Activated CD8-positive, alpha-beta memory T cell treated with anti-CD3 and anti-CD28 coated beads, Interleukin-2, amount 50 U/mL, for 24 hours (primary cell): Measurements from ENCODE around the gene DYRK4.

Source experiments
- DNase-seq: peaks from one replicate; pipeline ENCODE4 v3.0.0-alpha.2; 2020; ENCODE audit errors: extremely low read depth

The DYRK4 gene

DNA sequence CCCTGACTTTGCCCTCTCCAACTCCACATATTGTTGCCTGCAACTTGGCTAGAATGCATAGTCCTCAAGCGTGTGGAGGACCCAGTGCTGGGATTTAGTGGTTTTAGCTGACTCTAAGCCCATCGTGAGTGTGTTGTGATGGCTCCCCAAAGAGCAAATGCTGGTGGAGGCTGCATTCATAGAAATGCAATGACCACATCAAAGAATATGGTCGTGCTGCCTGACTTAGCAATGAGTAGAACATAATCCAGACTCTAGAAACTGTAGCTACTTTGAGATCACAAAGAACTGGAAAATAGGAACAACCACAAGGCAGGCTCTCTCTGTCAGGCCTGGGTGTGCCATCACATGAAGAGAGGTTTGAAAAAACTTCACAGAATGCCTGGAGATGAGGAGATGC is 1.3 kb downstream of the DYRK4 start:
- no peak for DNase-seq

DNA sequence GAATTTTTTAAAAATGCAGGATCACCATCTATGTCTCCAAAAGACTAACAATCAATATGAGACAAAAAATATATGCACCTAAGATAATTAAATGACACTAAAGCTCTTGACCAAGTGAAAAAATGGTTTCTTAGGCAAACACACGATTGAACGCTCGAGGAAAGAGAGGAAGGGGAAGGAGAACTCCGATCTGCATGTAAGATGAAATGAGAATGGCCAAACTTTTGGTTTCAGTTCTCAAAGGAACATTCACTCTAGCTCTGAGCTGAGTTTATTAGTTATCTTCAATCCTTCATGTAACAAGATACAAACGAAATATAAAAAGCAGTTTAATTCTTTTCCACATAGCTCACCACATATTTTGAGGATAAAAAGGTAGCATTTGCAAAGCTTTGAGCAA is 2.8 kb downstream of the DYRK4 start:
- no peak for DNase-seq

DNA sequence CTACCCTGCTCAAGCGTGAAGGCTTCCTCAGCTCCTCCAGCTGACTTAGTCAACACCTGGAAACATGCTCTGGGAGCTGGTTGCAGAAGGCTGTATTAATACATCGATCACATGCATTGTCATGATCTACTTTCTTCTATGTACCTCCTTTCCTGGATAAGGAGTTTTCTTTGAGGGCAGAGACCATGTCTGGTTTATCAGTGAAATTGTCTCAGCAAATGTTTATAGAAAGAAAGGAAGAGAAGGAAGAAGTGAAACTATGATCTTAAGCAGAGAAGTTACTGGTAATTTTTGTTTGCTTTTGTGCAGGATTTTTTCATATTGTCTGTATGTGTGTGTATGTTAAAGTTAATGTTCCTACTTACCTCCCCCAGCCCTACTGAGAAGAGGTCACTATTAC is 4.5 kb downstream of the DYRK4 start:
- DNase-seq: no peak

DNA sequence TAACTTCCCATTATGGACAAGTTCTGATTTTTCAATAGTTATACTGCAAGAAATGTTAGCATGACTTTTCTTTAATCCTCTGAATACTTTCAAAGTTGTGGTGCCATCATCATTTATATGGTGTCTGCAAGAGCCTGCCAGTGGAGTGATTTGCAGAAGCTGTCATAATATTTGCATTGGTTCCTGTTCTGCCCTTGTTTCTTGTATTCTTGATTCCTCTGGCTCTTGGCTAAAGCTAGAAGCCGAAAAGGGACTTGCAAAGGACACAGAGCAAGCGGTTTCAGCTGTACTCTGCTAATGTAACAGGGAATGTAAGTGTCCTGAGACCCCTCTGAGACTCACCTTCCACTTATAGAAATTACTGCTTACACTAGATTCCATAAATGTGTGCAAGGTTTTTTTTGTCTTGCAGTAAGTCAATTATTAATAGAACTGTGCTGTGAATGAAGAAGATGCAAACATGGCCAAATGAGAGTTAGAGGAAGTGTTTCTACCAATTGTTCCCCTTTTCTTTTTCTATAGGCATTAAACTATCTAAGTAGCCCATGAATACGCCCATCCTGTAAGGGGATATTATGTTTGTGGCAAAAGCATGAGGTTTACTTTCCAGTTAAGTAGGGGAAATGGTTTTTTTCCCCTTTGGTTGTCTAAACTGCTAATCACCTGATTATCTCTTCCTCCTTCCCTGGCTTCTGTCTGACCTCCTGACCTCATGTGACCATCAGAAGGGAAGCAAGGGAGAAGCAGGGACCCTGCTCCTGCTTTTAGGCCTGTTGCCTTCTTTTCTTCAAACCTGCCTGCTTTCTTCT is 5.3 kb downstream of the DYRK4 start:
- DNase-seq: no peak

DNA sequence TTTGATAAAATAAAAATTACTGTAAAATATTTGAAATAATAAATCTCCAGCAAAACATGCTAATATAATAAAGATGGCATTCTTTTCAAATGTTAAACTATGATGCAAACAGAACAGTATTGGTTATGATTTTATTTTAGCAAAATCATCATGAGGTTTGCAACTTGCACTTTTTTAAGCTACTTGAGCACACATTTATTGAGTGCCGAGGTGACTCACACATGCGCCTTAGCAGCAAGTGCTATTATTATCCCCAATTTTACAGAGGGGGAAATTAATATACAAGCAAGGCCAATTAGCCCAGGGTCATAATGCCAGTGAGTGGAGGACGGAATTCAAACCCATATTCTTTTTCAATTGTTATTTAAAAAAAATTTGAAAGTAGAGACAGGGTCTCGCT is 7.3 kb downstream of the DYRK4 start:
- no peak for DNase-seq

DNA sequence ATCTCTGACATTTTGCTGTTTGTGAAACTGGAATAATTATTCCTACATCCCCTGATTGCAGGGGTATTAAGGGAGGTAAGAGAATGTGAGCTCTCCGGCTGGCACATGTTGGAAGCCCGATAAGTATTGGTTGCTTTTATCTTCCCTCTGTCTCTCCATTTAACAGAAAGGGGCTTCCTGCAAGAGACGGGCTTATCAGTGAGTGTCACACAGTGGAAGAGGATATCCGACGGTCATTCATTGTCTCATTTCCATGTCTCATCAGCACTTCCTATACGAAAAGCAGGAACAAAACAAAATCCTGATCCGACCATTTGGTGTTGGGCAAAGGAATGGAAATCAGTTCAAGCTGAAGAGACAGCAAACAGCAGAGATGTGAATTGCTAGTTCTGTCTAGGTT is 10.7 kb downstream of the DYRK4 start:
- no peak for DNase-seq

DNA sequence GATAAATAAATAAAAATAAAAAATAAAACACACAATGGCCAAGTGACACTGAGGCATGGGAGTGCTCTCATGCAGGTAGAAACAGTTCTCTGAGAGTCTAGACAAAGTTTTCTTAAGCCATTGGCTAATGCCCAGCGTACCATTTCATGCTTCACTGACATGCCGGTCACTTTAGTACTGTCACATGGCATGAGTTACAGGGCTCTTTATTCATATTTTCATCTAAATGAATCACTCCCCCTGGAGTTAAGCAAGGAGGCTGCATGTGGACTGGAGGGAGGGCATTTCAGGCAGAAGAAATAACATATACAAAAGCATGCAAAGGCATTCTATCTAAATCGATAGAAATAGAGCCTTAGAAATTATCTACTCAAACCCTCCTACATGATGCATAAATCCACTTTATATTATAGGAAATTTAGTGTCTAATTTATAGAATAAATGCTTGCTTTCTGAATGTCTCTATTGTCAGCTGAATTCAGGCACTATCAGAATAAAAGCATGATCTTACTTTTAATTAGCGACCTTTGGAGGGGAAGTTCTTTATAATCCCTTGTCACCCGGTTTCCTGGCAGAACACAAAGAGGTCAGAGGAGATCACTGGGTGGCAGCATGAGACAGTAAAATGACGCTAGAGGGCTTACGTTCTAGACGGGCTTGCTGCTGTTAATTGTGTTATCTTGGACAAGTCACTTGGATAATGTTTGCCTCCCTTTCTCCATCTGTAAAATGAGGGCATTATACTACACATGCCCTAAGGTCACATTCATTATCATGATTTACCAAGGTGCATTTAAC is 17.5 kb downstream of the DYRK4 start:
- no peak for DNase-seq

GRCh38 chr12:4580281-4580688 is 18.3 kb downstream of the DYRK4 start:
- no peak for DNase-seq

DNA sequence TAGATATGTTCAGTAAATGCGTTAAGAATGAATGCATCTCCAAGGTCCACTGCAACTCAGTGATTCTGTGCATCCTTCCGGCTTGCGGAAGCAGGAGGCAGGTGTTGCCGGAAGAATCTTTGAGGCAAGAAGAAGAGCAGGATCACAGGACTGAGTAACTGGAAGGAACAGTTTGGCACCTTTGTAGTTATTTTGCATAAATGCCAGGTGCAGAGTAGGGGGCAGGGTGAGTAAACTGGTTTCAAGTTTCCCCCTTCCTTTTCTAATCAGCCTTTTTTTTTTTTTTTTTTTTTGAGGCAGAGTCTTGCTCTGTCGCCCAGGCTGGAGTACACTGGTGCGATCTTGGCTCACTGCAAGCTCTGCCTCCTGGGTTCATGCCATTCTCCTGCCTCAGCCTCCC is 22.3 kb downstream of the DYRK4 start:
- no peak for DNase-seq

GRCh38 chr12:4584896-4585295 is 22.9 kb downstream of the DYRK4 start:
- no peak for DNase-seq

DNA sequence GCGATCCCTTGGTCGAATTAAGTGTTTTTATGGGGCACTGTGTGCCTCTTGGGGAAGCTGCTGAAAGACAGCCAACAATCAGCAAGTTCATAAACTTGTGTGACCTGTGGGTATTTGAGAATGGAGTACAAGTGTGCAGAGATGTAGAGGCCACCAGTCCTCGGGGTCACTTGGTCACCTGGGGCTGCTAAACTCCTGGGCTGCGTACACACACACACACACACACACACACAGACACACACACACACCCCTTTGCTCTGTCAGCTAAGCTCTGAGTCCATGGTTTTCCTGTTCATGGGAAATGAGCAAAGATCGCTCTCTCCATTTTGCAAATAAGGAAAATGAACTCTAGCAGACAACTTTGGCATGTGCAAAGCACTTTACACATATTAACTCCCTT is 24.5 kb downstream of the DYRK4 start:
- DNase-seq: no peak

DNA sequence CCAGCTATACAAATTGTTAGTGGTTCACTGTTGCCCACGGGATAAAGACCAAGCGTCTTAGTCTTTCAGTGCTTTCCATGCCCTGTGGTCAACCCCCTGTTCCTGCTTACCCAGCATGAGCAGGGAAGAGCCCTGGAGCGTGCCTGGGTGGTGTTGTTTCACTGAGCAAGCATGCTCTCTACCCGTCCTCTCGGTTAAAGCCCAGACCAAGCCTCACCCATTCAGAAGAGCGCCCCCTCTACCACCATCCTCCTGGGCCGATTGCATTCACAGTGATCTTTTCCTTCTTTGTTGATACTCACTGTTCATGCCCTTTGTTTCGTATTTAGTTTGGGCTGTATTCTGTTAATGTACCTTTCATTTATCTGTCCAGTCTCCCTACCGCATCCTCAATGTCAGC is 25.1 kb downstream of the DYRK4 start:
- DNase-seq: no peak

DNA sequence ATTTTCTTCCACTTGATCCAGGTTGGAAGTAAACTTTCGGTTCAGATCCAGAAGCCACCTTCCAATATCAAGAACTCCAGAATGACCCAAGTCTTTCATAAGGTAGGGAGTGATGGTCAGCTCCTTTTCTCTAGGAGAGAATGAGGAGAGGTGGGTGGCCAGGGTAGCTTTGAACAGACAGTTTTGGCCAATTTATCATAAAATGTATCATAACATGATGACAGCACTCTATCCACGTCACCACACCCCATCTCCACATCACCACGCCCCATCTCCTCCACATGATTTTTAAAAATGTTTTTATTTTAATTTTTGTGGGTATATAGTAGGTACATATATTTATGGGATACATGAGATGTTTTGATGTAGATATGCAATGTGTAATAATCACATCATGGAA is 26.9 kb downstream of the DYRK4 start:
- no peak for DNase-seq

DNA sequence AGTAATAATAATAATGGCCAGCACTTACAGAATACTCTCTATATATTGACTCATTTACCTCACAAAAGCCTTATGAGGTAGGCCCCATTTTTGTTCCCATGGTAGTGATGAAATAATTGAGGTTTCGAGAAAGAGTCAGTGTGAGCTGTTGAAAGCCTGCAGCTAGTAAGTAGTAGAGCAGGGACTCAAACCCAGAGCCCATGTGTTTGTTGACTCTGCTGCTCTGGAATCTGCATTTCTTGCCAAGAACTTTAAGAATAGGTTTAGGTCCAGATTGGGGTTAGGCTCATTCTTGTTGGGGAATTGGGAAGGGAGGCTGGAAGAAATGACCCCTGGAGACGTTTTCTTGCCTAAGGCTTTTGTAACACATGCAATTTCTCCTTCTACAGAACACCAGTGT is 27.9 kb downstream of the DYRK4 start:
- no peak for DNase-seq

DNA sequence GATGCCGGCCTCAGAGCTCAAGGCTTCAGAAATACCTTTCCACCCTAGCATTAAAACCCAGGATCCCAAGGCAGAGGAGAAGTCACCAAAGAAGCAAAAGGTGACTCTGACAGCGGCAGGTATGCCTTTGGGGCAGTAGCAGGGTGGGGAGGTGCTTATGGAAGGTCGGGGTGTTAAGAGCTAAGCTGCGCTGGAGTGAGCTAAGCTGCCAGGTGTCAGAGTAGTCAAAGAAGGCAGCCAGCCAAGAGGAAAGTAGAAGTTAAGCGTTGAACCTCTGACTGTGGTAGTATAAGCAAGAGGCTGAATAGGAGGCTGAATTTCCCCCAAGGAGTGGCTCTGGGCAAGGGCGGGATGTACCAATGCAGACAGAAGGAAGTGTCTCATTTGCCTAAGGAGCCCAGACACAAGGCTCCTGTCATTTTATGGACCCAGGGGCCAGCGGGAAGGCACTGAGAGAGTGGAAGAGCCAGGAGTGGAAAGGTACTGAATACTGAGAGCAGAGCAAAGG is 29.2 kb downstream of the DYRK4 start:
- DNase-seq: no peak

- DNase-seq: no peak
Measured at GRCh38 chr12:4595881-4596280, 33.9 kb downstream of the DYRK4 start.

DNA sequence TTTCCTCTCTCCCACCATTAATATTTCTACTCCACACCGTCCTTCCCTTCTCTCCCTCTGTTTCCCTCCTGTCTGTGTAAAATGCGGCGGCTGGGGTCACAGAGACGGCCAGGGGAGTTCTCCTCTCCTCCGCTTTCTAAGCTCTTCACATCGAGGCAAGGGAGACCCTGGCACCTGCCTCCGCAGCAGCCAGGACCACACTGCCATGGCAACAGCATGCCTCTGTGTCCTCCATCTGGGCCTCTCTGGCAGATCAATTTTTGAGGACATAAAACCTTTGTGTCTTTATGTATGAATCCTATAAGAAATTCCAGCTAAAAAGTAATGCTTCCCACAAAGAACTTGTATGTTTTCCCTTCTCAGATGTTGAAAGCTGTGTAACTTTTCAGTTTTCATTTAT is 41.4 kb downstream of the DYRK4 start:
- DNase-seq: no peak

DNA sequence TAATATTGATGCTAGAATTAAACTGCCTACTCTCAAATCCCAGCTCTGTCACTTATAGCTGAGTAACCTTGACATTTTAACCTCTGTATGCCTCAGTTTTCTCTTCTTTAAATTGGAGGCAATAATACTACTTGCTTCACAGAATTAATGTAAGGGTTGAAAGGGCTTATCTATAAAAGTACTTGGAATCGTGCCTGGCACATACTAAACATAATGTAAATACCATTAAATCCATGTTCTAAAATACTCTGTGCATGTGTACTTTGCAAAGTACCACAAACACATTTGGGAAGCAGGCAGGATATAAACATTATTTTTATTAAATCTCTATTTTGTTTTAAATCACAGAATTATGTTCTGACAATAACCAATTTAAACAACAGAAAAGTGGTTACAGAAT is 41.9 kb downstream of the DYRK4 start:
- no peak for DNase-seq

GRCh38 chr12:4604684-4605193 is 42.7 kb downstream of the DYRK4 start:
- peak; percentile 57 for DNase-seq

- DNase-seq: no peak
Measured at GRCh38 chr12:4607056-4607455, 45.0 kb downstream of the DYRK4 start.

- DNase-seq: no peak
Measured at GRCh38 chr12:4609071-4609470, 47.1 kb downstream of the DYRK4 start.

DNA sequence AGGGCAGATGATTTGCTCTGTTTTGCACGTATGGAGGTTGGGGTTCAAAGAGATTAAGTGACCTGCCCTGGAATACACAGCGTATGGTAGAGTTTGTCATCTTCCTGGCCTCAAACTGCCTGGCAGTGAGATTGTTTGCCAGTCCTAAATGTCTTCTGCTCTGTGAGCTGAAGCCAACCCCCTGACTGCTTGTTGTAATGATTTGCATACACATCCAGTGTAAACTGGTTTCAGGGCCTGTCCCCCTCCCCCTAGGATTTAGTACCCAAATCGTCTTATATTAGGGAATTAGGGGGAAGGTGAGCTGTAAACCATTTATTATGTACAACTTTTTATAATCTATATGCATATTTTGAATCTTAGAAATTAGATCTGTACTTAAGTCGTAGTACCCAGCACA is 48.5 kb downstream of the DYRK4 start:
- DNase-seq: no peak

GRCh38 chr12:4615667-4616066 is 53.7 kb downstream of the DYRK4 start:
- DNase-seq: no peak
